ENCODE results near the gene FCRL2. TPM values are rescaled to one million over a fixed set of nuclear protein-coding genes. Genes with fewer than 3 reads are reported as not detected.

FCRL2 gene
- total RNA-seq, 4 donors from 2014 or later: 0.51 to 0.67 (median 0.57) TPM

DNA sequence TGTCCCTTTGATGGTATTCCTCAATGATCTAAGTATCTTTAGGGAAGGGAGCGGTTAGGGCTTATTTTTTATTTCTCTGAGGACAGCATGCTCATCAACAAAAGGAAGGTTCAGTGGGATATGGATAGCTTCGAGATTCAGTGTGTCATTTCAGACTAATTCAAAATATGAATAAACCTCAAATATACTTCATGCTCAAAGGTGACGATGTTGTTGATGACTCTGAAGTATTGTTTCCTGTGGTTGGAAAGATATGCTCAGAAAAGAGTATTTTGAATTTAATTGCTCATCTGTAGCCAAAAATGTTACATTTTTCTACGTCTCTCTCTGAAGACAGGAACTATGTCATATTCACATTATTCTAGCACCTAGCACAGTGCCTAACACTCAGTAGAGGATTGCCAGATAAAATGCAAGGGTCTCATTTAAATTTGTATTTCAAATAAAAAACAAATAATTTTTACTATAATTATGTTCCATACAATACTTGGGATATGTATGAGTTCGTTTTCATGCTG, 74.6 kb downstream of the FCRL2 start:
- intact Hi-C loops (cut with DNase I; ENCODE audit: low total_unique reads): no loop called here
- H3K36me3 ChIP-seq: no peaks in the 10 kb centered on the region
- H3K9me3 ChIP-seq: no peaks in the 10 kb centered on the region
- DNase-seq: no peak
- no peak for TF ChIP-seq POLR2A (IDR thresholded peaks at IDR 0.05)
- TF ChIP-seq, protein P1, sequence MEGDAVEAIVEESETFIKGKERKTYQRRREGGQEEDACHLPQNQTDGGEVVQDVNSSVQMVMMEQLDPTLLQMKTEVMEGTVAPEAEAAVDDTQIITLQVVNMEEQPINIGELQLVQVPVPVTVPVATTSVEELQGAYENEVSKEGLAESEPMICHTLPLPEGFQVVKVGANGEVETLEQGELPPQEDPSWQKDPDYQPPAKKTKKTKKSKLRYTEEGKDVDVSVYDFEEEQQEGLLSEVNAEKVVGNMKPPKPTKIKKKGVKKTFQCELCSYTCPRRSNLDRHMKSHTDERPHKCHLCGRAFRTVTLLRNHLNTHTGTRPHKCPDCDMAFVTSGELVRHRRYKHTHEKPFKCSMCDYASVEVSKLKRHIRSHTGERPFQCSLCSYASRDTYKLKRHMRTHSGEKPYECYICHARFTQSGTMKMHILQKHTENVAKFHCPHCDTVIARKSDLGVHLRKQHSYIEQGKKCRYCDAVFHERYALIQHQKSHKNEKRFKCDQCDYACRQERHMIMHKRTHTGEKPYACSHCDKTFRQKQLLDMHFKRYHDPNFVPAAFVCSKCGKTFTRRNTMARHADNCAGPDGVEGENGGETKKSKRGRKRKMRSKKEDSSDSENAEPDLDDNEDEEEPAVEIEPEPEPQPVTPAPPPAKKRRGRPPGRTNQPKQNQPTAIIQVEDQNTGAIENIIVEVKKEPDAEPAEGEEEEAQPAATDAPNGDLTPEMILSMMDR (IDR thresholded peaks at IDR 0.05): no peak
- H3K4me3 ChIP-seq: no peak overlapping the region
- H3K27me3 ChIP-seq: no peaks in the 10 kb centered on the region
- no peaks in the 10 kb centered on the region for H3K4me1 ChIP-seq
- H3K27ac ChIP-seq: no peak overlapping the region

DNA sequence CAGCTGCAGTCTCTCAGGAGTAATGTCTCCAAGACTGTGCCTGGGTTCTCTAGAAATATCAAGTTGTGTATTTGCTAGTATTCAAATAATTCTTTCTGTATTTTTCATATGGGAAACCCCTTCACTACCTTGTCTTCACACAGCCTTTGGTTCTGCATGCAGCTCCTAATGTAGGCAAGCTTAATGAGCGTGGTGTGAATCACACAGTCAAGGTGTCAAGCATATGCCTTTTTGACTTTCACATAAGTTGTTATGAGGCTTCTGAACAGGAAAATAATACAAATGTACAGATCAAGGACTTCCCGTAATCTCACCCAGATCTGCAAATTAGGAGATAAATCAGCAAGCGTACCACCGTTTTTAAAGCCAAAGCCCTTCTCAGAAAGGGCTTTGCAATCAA, 76.2 kb downstream of the FCRL2 start, which contains the start of gene FCRL3:
Gene FCRL3 (minus strand): TSS at position 38 of the 400 bp plus-strand sequence. CDS start 280 bp downstream, outside the sequence.
- no peak within 1 kb of the TSS for H3K27ac ChIP-seq
- H3K4me1 ChIP-seq: no peaks in the 10 kb centered on the region
- H3K9me3 ChIP-seq: no peaks in the 10 kb centered on the region
- no peak for DNase-seq
- no peak within 1 kb of the TSS for H3K4me3 ChIP-seq
- TF ChIP-seq, protein P1 (IDR thresholded peaks at IDR 0.05): no peak
- TF ChIP-seq POLR2A (IDR thresholded peaks at IDR 0.05): no peak
- no peaks in the 10 kb centered on the region for H3K27me3 ChIP-seq
- no peaks in the 10 kb centered on the region for H3K36me3 ChIP-seq
- intact Hi-C loops (cut with DNase I; ENCODE audit: low total_unique reads): no loop called here

DNA sequence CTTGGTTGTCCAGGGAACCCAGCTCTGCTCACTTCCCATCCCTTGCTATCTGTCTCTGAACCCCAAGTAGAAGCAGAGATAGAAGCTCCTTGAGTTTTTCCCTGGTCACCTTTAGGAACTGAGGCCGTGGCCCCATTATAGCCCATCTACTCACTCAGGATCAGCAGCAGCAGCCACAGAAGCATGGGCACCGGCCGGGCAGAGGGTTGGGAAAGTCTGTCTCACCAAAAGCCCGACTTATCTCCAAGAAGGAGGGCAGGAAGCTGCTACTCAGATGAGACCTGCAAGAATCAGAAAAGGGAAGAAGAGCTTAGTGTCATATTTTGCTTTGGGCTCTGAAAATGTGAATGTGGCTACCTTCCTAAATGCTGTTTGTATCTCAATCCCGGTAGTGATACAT, 76.6 kb downstream of the FCRL2 start:
- intact Hi-C loops (cut with DNase I; ENCODE audit: low total_unique reads): no loop called here
- no peaks in the 10 kb centered on the region for H3K9me3 ChIP-seq
- no peaks in the 10 kb centered on the region for H3K36me3 ChIP-seq
- no peaks in the 10 kb centered on the region for H3K4me1 ChIP-seq
- no peak for DNase-seq
- no peak overlapping the region for H3K4me3 ChIP-seq
- TF ChIP-seq, protein P1 (IDR thresholded peaks at IDR 0.05): no peak
- TF ChIP-seq POLR2A (IDR thresholded peaks at IDR 0.05): no peak
- no peak overlapping the region for H3K27ac ChIP-seq
- H3K27me3 ChIP-seq: no peaks in the 10 kb centered on the region

DNA sequence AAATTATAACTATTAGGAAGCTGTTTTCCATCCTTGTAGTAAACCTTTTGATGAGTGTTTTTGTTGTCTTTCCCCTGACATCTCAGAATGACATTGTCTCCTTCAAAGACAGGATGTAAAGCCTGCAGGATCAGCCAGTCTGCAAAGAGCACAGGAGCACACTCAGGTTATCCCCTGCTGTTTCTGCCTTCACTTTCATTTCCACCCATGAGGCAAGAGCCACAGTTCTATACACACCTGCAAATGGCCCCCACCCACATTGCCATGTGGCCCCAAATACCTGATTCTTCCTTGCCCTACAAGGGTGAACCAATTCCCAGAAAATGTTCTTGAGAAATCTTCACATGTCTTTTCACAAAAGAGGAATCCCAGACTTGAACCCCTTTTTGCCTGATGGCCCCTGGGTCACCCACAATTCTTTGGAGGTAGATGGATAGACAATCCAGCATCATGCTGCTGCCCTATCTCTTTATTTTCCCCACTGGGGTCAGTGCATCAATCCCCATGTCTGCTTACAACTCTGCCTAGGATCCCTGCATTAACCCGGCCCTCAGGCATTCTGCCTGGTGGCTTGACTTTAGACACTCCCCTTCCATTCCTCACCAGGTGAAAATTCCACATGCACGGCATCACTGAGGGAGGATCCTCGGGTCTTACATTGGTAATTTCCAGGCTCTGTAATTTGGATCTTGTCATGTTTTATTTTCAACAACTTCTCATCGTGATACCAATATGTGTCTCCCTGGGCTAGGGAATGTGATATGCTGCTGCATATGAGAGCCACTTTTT, 79.0 kb downstream of the FCRL2 start:
- Histone ChIP-seq H3K27ac (no peak overlapping the region), H3K36me3 (no peaks in the 10 kb centered on the region), H3K4me3 (no peak overlapping the region), H3K27me3 (no peaks in the 10 kb centered on the region), H3K9me3 (no peaks in the 10 kb centered on the region), H3K4me1 (no peaks in the 10 kb centered on the region)
- DNase-seq: no peak
- no peak for TF ChIP-seq POLR2A (IDR thresholded peaks at IDR 0.05)
- TF ChIP-seq, protein P1 (IDR thresholded peaks at IDR 0.05): no peak
- intact Hi-C loops (cut with DNase I; ENCODE audit: low total_unique reads): no loop called here

DNA sequence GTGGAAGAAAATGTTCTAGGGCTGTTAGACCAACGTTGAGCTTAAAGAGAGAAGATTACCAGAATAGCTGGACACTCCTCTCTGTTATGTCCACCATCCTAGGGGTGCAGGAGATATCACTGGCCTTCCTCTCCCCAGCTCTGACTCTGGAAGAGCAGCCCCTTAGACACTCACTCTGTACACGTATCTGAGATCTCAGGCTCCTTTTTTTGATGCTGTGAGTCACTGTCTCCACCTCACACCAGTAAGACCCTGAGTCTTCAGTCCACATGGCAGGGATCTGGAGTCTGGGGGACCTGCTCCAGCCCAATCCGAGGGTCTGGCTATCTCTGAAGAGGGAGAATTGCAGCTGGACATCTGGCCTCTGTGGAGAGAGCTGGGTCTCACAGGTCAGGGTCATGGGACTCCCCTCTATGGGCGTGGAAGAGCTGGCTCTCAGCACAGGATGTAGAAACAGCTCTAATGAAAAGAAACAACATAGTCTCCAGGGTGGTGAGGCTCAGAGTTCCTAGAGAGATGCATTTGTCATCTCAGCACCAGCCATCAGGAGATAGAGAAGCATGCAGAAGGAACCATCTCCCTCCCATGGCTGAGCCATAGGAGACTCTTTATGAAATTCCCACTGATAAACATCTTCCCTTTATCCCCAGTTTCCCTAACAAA, 79.8 kb downstream of the FCRL2 start:
- Histone ChIP-seq H3K9me3 (no peaks in the 10 kb centered on the region), H3K4me1 (no peaks in the 10 kb centered on the region), H3K27me3 (no peaks in the 10 kb centered on the region), H3K4me3 (no peak overlapping the region), H3K27ac (no peak overlapping the region), H3K36me3 (no peaks in the 10 kb centered on the region)
- TF ChIP-seq, protein P1 (IDR thresholded peaks at IDR 0.05): no peak
- intact Hi-C loops (cut with DNase I; ENCODE audit: low total_unique reads): no loop called here
- DNase-seq: no peak
